GM13976 (cell line): ENCODE measurements around the gene STXBP6.

ENCODE experiments used
- DNase-seq: peaks from one replicate; pipeline ENCODE4 v3.0.0; 2012; ENCODE audit warnings: low spot score
- CTCF ChIP-seq: IDR thresholded peaks from 2 replicates; pipeline ENCODE4 v1.5.1; 2012; ENCODE audit warnings: borderline replicate concordance, mild to moderate bottlenecking; ENCODE audit not compliant: insufficient read depth; ENCODE audit errors: extremely low read depth, missing control alignments, control extremely low read depth
- in situ Hi-C: fragments of 300-500 bp; cut with MboI; formaldehyde crosslinking; loops from one replicate; pipeline ENCODE4 v1.12.0; 2022; ENCODE audit warnings: low sequenced_read_pairs, mixed read lengths, inconsistent platforms; ENCODE audit not compliant: unreplicated experiment

The STXBP6 gene

GRCh38 chr14:24900269-24901100 is 149.5 kb downstream of the STXBP6 start:
- DNase-seq: no peak
- in situ Hi-C loops: no loop called here
- no peak for TF ChIP-seq CTCF

GRCh38 chr14:24897793-24898192 is 152.2 kb downstream of the STXBP6 start:
- in situ Hi-C loops: no loop called here
- TF ChIP-seq CTCF: no peak
- DNase-seq: no peak

- TF ChIP-seq CTCF: no peak
- in situ Hi-C loops: no loop called here
- no peak for DNase-seq
Measured at GRCh38 chr14:24895622-24896021, 154.3 kb downstream of the STXBP6 start.

GRCh38 chr14:24895243-24895583 is 154.7 kb downstream of the STXBP6 start:
- TF ChIP-seq CTCF: no peak
- no peak for DNase-seq
- in situ Hi-C loops: no loop called here

- in situ Hi-C loops: no loop called here
Measured at GRCh38 chr14:24894583-24895242, 155.2 kb downstream of the STXBP6 start.

GRCh38 chr14:24892497-24893051 is 157.4 kb downstream of the STXBP6 start:
- DNase-seq: no peak
- in situ Hi-C loops: no loop called here
- TF ChIP-seq CTCF: no peak

More at GRCh38 chr14:24894583-24895242, 155.2 kb downstream of the STXBP6 start:
- no peak for TF ChIP-seq CTCF
- DNase-seq: no peak
